VCaP (cell line): ENCODE measurements around the gene APBB3.
"Not testable (repeated sequence)": the region's sequence is repeated elsewhere in the genome, so short reads cannot be mapped to it uniquely, and the experiment has no call there.

Experiments used
- H3K27ac ChIP-seq: fragments of 450-650 bp; 2 replicates; pipeline ENCODE4 v1.5.1; 2017
- TF ChIP-seq, protein P1 (sequence below): fragments of 450-650 bp; conservative IDR thresholded peaks from 2 replicates; pipeline ENCODE4 v1.5.1; 2017; ENCODE audit warnings: mild to moderate bottlenecking, moderate library complexity

Gene APBB3

DNA sequence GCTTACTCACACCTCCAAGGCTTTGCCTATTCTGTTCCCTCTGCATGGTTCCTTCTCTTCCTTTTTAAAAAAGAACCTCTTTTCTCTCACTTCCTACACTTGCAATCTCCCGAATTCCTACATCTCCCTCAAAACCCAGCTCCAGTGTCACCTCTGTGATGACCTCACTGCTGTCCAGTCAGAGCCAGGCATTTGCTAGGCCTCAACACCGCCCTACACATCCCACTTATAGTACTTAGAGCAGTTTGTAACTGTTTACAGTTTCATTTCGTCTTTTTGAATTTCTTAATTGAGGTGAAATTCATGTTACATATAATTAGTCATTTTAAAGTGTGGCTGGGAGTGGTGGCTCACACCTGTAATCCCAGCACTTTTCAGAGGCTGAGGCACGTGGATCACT is 37.7 kb upstream of the APBB3 start:
- H3K27ac ChIP-seq: no peak overlapping the region
- TF ChIP-seq, protein P1, sequence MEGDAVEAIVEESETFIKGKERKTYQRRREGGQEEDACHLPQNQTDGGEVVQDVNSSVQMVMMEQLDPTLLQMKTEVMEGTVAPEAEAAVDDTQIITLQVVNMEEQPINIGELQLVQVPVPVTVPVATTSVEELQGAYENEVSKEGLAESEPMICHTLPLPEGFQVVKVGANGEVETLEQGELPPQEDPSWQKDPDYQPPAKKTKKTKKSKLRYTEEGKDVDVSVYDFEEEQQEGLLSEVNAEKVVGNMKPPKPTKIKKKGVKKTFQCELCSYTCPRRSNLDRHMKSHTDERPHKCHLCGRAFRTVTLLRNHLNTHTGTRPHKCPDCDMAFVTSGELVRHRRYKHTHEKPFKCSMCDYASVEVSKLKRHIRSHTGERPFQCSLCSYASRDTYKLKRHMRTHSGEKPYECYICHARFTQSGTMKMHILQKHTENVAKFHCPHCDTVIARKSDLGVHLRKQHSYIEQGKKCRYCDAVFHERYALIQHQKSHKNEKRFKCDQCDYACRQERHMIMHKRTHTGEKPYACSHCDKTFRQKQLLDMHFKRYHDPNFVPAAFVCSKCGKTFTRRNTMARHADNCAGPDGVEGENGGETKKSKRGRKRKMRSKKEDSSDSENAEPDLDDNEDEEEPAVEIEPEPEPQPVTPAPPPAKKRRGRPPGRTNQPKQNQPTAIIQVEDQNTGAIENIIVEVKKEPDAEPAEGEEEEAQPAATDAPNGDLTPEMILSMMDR: no peak

DNA sequence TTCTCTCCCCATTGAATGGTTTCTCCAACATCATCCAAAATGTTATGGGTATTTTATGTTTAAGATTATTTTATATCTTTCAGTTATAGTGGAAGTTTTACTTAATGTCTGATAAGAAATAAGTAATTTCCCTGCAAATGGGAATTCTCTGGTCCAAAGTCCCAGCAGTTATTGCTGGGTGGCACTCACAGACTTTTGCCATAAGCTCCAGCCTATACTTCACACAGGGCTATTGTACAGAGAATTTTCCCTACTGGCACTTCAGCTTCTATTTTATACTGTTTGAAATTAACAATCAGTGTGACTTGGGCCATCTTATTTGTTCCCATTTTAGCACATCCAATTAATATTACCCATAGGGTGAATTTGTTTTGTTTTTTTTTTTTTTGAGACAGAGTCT is 35.7 kb upstream of the APBB3 start:
- no peak overlapping the region for H3K27ac ChIP-seq
- TF ChIP-seq, protein P1: no peak

- H3K27ac ChIP-seq: no peak overlapping the region
- TF ChIP-seq, protein P1: no peak
These were observed 34.4 kb upstream of the APBB3 start for GRCh38 chr5:140598836-140599235.

- TF ChIP-seq, protein P1: no peak
- no peak overlapping the region for H3K27ac ChIP-seq
These were observed 31.9 kb upstream of the APBB3 start for GRCh38 chr5:140596321-140596741.

- TF ChIP-seq, protein P1: no peak
- no peak overlapping the region for H3K27ac ChIP-seq
These were observed 31.3 kb upstream of the APBB3 start for GRCh38 chr5:140595538-140596300.

DNA sequence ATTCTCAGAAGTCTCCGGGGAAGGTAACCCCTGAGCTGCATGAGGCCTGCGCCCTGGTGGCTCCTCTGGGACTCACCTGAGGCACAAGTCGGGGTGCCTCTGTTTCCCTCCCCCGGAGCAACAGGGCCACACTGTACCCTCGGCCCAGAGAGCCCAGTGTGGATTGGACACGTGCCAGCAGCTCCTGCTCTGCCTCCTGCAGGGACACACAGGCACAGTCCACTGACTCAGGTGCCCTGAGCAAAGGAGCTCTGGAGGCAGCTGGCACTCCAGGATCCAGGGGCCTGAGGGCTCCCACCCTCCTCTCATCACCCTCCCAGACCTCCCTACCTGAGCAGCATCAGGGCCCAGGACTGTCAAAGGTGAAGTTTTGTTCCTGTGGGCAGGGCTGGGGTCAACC is 29.8 kb upstream of the APBB3 start:
- H3K27ac ChIP-seq: no peak overlapping the region
- TF ChIP-seq, protein P1: no peak

DNA sequence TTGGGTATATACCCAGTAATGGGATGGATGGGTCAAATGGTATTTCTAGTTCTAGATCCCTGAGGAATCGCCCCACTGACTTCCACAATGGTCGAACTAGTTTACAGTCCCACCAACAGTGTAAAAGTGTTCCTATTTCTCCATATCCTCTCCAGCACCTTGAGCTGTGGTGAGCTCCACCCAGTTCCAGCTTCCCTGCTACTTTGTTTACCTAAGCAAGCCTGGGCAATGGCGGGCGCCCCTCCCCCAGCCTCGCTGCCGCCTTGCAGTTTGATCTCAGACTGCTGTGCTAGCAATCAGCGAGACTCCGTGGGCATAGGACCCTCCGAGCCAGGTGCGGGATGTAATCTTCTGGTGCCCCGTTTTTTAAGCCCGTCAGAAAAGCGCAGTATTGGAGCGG is 28.7 kb upstream of the APBB3 start:
- not testable (repeated sequence) for H3K27ac ChIP-seq

- H3K27ac ChIP-seq: no peak overlapping the region
- TF ChIP-seq, protein P1: no peak
These were observed 27.5 kb upstream of the APBB3 start for GRCh38 chr5:140591747-140592372.
